NCI-H187 (cell line): ENCODE results near the gene PCDH9.
"Not testable (repeated sequence)": the region's sequence is repeated elsewhere in the genome, so short reads cannot be mapped to it uniquely, and the experiment has no call there.

Experiments used
- DNase-seq, 2 experiments: peaks; one replicate each; lab custom pipeline; 2025; lab: John Stamatoyannopoulos, UW

The PCDH9 gene

DNA sequence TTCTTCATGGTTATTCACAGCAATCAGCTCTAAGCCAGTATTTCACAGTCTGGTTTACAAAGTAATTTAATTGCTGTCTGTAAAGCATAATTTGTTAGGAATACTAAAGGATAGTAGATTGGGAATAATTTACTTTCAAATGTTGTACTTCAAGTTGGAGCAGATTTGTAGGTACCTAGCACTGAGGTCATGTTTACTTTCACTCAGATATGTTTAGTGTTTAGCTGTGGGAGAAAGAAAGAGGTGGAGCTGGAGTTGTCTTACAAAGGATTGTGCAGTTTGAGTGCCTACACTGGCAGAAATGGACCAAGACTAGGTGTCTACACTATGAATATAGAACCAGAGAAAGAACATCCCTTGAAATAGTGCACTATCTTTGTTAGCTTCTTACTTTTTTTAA is 464.6 kb downstream of the PCDH9 start:
- DNase-seq, result no peak

DNA sequence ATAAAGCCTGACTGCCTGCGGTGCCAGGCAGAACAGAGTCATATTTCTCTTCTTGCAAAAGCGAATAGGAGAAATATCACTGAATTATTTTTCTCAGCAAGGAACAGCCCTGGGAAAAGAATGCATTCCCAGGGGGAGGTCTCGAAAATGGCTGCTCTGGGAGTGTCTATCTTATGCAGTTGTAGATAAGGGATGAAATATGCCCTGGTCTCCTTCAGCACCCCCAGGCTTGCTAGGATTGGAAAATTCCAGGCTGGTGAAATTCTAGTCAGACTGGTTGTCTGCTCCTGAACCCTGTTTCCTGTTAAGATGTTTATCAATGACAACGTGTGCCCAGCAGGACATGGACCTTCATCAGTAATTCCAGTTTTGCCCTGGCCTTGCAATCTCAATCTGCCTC is 469.5 kb downstream of the PCDH9 start:
- DNase-seq, result not testable (repeated sequence)

GRCh38 chr13:66759919-66760318 is 470.2 kb downstream of the PCDH9 start:
- DNase-seq, result no peak

GRCh38 chr13:66751691-66752090 is 478.4 kb downstream of the PCDH9 start:
- no peak for DNase-seq

DNA sequence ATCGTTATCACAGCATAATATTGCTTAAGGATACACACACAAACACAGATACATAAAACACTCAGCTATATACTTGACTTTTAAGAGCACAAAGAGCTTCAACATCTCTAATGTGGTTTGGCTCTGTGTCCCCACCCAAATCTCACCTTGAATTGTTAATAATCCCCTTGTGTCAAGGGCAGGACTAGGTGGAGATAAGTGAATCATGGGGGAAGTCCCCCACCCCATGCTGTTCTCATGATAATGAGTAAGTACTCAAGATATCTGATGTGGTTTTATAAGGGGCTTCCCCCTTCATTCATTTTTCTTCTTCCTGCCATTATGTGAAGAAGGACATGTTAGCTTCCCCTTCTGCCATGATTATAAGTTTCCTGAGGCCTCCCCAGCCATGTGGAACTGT is 481.4 kb downstream of the PCDH9 start:
- no peak for DNase-seq

GRCh38 chr13:66745307-66745706 is 484.8 kb downstream of the PCDH9 start:
- DNase-seq, result no peak

DNA sequence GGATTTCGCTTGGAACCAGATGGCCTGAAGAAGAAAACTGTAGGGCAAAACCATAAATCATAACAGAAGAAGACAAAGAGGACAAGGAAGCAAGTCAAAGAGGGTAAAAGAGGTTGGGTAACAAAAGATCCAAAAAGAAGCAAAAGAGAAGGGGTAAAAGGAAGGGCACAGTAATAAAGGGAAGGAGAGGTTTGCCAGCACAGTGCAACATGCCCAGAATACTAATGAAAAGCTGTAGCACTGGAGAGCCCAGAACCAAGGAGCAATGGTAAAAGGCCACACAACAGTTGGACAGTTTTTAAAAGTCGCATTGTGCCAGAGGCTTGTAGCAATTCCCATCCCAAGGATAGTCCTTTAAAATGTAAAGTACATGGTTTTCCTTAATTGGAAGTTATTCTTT is 506.6 kb downstream of the PCDH9 start:
- DNase-seq, result no peak

DNA sequence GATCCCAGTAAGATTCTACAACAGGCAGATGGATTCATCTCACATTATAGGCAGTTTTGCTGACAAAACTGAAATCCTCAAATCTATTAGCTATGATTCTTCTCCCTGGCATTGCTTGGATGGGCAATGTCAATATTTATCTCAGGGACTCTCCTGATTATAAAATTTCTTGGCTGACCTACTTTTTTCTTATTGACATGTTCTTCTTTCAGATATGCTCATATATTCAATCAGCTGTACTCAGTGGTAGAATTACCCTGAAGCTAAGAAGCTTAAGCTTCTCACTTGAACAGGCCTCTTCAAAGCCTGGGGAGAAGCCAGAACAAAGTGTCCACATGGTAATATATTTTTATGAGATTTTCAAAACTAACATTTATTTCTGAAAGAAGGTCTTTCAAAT is 513.6 kb downstream of the PCDH9 start:
- no peak for DNase-seq

- DNase-seq, result no peak
Observed at GRCh38 chr13:66714795-66715194, 515.3 kb downstream of the PCDH9 start.

GRCh38 chr13:66704110-66704509 is 526.0 kb downstream of the PCDH9 start:
- DNase-seq, result no peak

DNA sequence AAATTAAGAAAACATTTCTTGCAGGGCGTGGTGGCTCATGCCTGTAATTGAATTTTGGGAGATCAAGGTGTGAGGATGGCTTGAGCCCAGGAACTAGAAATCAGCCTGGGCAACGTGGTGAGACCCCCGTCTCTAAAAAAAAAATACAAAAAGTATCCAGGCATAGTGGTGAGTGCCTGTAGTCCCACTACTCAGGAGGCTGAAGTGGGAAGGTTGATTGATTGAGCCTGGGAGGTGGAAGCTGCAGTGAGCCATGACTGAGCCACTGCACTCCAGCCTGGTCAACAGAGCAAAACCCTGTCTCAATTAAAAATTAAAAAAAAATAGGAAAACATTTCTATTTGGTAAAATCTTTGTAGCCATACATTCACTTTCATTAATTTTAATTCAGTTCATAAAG is 526.5 kb downstream of the PCDH9 start:
- DNase-seq, result no peak

- no peak for DNase-seq
Observed at GRCh38 chr13:66700117-66700601, 530.0 kb downstream of the PCDH9 start.

DNA sequence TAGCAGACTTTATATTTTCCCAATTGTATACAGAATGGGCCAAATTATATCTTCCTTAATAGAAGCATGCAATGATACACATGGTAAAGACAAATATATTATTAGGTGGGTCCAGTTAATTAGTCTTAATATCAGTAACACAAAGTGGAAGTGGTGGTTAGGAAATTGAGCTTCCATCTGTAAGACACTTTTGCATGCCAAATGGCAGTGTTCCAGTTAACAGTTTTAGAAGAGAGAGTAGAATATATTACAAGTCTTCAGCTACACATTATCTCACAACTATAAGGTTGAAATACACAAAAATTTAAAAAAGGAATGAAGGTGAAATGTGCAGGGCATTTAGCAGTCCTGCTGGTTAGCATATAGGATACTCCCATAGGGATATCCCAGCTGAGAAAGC is 536.5 kb downstream of the PCDH9 start:
- no peak for DNase-seq

- no peak for DNase-seq
Observed at GRCh38 chr13:66691149-66691548, 539.0 kb downstream of the PCDH9 start.

DNA sequence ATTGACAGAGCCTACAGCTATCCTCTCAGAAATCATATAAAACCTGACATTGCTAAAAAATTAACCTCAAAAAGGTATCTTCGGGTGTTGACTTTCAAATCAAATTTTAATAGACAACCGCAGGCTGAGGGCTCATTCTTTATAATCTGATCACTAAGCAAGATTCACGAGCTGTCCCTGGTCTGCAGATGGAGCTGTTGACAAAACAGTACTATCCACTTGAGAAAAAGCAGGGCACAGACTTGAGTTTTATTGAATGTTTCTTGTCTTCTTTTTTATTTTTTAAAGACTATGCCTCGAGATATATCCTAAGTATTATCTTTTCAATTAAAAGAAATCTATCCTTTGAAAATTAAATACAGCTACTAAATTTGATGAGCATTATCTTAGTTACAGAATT is 540.5 kb downstream of the PCDH9 start:
- no peak for DNase-seq

- no peak for DNase-seq
Observed at GRCh38 chr13:66689037-66689619, 541.0 kb downstream of the PCDH9 start.

DNA sequence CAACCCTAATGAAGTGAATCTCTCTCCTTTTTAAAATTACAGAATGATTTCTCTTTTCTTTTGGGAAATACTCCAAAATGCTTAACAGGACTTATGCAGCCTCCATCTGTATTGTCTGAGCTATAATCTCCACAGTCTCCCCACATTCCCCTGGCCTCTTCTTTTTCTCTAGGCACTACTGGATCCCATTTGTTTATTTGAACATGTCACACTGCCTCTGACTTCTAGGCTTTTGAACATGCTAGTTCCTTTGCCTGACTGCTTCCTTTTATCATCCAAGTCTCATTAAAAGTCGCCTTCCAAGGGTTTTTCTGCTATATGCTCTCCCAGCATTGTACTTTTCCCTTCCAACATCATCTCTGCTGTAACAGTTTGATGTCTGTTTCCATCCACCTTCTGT is 548.7 kb downstream of the PCDH9 start:
- no peak for DNase-seq

- DNase-seq, result no peak
Observed at GRCh38 chr13:66680031-66680430, 550.1 kb downstream of the PCDH9 start.

- DNase-seq, result no peak
Observed at GRCh38 chr13:66675620-66676019, 554.5 kb downstream of the PCDH9 start.

GRCh38 chr13:66673401-66673800 is 556.7 kb downstream of the PCDH9 start:
- no peak for DNase-seq

DNA sequence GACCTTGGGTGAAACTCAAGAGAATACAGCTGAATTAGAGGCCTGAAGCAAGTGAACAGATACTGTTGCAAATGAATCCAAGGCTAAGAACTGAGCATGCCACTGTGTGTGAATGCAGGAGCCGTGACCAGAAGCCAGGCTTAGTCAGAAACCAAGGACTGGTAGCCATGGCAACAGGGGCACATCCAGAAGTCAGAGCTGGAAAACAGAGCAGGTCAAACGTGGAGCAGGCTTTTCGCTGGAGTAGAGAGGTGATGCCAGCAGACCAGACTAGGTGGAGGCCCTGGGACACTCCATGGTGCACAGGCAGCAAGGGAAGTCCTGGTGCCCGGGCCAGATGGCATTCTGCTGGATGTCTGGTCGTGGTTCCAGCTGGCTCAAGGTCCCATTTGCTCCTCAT is 564.1 kb downstream of the PCDH9 start:
- peak in 1 of 2 experiments; percentile 57 for DNase-seq

DNA sequence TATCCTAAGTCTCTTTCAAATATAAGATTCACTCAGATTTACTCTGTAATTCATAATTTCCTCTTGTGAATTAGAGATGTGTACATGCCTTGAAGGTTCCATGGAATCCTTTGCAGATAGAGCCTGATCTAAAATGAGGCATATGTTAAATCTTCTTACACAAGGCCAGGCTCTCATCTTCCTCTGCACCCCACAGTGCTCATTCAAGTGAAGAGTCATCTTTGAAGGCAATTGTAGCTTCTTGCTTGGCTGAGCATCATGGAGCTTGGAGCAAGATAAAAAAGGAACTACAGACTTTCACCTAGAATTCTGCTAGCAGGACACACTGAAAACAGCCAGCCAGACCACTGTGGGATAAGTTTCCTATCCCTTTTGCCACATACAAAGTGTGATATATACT is 566.4 kb downstream of the PCDH9 start:
- DNase-seq, result no peak

DNA sequence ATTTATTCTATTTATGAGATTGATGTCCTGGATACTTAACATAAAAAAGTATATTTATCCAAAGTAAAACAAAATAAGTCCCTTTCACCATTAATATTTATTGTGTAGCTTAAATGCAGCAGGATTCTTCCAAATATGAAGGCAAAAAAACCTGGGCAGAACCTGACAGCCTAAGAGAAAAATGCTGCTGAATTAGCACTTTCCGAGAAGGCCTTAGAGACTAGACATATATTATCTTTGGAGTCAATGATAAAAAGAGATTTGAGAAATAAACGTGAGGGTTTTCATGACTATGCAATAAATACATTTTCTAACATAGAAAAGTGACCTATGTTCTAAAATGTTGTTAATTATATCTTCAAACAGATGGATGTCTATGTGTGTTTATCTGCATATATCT is 566.9 kb downstream of the PCDH9 start:
- DNase-seq, result no peak

DNA sequence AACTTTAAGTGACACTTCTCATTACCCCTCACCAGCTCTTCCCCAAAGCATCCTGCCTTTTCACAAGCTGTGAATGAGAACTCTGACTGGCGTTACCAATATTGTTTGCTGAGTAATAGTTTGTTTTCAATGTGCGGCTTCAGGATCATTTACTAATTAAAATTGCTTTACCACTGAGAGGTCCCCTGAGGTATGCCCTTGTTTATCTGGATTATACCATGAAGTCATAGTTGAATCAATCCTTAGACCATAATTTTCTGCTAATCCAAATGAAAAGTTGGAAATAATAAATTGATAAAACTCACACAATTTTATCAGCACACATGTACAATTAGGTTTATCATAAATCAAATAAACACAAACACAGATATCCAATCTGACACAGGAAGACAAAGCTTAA is 568.8 kb downstream of the PCDH9 start:
- DNase-seq, result no peak

- DNase-seq, result no peak
Observed at GRCh38 chr13:66660468-66660813, 569.7 kb downstream of the PCDH9 start.
